SK-N-MC (cell line): ENCODE results near the gene RUVBL2.

ENCODE experiments used
- DNase-seq: peaks from one replicate; pipeline ENCODE4 v3.0.0-alpha.2; 2011; ENCODE audit warnings: low read depth, low spot score
- H3K27ac ChIP-seq: fragments of 200-600 bp; sonication (generic); 2 replicates; pipeline ENCODE4 v1.5.1; 2016; ENCODE audit warnings: mixed run types
- H3K36me3 ChIP-seq: fragments of 200-600 bp; sonication (generic); 2 replicates; pipeline ENCODE4 v1.6.1; 2017; ENCODE audit warnings: antibody characterized with exemption, low read length, mixed read lengths; ENCODE audit not compliant: insufficient read depth
- H3K4me3 ChIP-seq: fragments of 200-600 bp; sonication (generic); 2 replicates; pipeline ENCODE4 v1.5.1; 2016
- H3K9ac ChIP-seq: fragments of 200-600 bp; sonication (generic); 2 replicates; pipeline ENCODE4 v1.8.0; 2017; ENCODE audit warnings: mixed run types, mixed read lengths; ENCODE audit not compliant: insufficient read length
- H3K9me3 ChIP-seq: fragments of 200-600 bp; sonication (generic); 2 replicates; pipeline ENCODE4 v1.6.1; 2017; ENCODE audit warnings: low read depth, mild to moderate bottlenecking, antibody characterized with exemption, low read length, moderate library complexity, mixed read lengths
- EZH2 ChIP-seq: fragments of 200-600 bp; sonication (generic); IDR thresholded peaks from one replicate; pipeline ENCODE4 v1.6.1; 2017; ENCODE audit warnings: antibody characterized with exemption
- FOXP2 ChIP-seq: optimal IDR thresholded peaks from 2 replicates; pipeline ENCODE3; 2011; ENCODE audit warnings: mild to moderate bottlenecking, moderate library complexity; ENCODE audit not compliant: insufficient read depth; ENCODE audit errors: extremely low read length, control extremely low read depth
- POLR2AphosphoS5 ChIP-seq: IDR thresholded peaks from 2 replicates; pipeline ENCODE4 v1.6.1; 2012; ENCODE audit warnings: mild to moderate bottlenecking, low read depth, low read length, borderline replicate concordance

RUVBL2 gene

GRCh38 chr19:48953990-48954594 lies 39.6 kb upstream of the RUVBL2 start:
- no peaks in the 10 kb centered on the region for H3K36me3 ChIP-seq
- DNase-seq, result no peak
- H3K27ac ChIP-seq, result peak overlapping the region; percentile 67
- TF ChIP-seq POLR2AphosphoS5 (no peak), EZH2 (no peak), FOXP2 (no peak)
- no peak overlapping the region for H3K9ac ChIP-seq
- H3K4me3 ChIP-seq, result peak overlapping the region; percentile 82
- H3K9me3 ChIP-seq, result no peaks in the 10 kb centered on the region

GRCh38 chr19:48954595-48955307 lies 38.9 kb upstream of the RUVBL2 start, which contains the start of gene BAX:
BAX (plus strand) TSS chr19:48954875; CDS start chr19:48954929, 54 bp downstream.
- Histone ChIP-seq H3K27ac (peak within 1 kb of the TSS; percentile 67), H3K36me3 (no peaks in the 10 kb centered on the region), H3K4me3 (peak within 1 kb of the TSS; percentile 82), H3K9me3 (no peaks in the 10 kb centered on the region), H3K9ac (peak within 1 kb of the TSS; percentile 76)
- TF ChIP-seq POLR2AphosphoS5 (peak; percentile 69), FOXP2 (peak; percentile 76), EZH2 (no peak)
- DNase-seq, result no peak

GRCh38 chr19:48955308-48955958 lies 38.3 kb upstream of the RUVBL2 start:
- H3K4me3 ChIP-seq, result peak overlapping the region; percentile 82
- H3K36me3 ChIP-seq, result no peaks in the 10 kb centered on the region
- peak overlapping the region; percentile 76 for H3K9ac ChIP-seq
- no peak for DNase-seq
- no peak overlapping the region for H3K27ac ChIP-seq
- H3K9me3 ChIP-seq, result no peaks in the 10 kb centered on the region
- TF ChIP-seq POLR2AphosphoS5, result no peak
- TF ChIP-seq FOXP2, result no peak
- no peak for TF ChIP-seq EZH2

GRCh38 chr19:48958006-48958405 lies 35.7 kb upstream of the RUVBL2 start:
- H3K9ac ChIP-seq, result no peak overlapping the region
- no peak overlapping the region for H3K27ac ChIP-seq
- TF ChIP-seq FOXP2, result no peak
- TF ChIP-seq EZH2, result no peak
- TF ChIP-seq POLR2AphosphoS5, result no peak
- no peak for DNase-seq
- no peaks in the 10 kb centered on the region for H3K9me3 ChIP-seq
- H3K36me3 ChIP-seq, result no peaks in the 10 kb centered on the region
- no peak overlapping the region for H3K4me3 ChIP-seq

- no peak for DNase-seq
- H3K9me3 ChIP-seq, result no peaks in the 10 kb centered on the region
- no peak for TF ChIP-seq FOXP2
- TF ChIP-seq POLR2AphosphoS5, result no peak
- no peak for TF ChIP-seq EZH2
- H3K27ac ChIP-seq, result no peak overlapping the region
- no peaks in the 10 kb centered on the region for H3K36me3 ChIP-seq
- no peak overlapping the region for H3K9ac ChIP-seq
- H3K4me3 ChIP-seq, result no peak overlapping the region
Measured at GRCh38 chr19:48959341-48960239, 34.1 kb upstream of the RUVBL2 start.

GRCh38 chr19:48961051-48961649 lies 32.5 kb upstream of the RUVBL2 start:
- no peak overlapping the region for H3K27ac ChIP-seq
- no peak for TF ChIP-seq POLR2AphosphoS5
- TF ChIP-seq EZH2, result no peak
- no peak for TF ChIP-seq FOXP2
- DNase-seq, result no peak
- no peak overlapping the region for H3K9ac ChIP-seq
- no peak overlapping the region for H3K4me3 ChIP-seq
- peaks cover 7% of the 10 kb centered on the region for H3K36me3 ChIP-seq
- H3K9me3 ChIP-seq, result no peaks in the 10 kb centered on the region

GRCh38 chr19:48961673-48962028 lies 32.0 kb upstream of the RUVBL2 start:
- TF ChIP-seq POLR2AphosphoS5 (no peak), FOXP2 (no peak), EZH2 (no peak)
- Histone ChIP-seq H3K36me3 (peaks cover 12% of the 10 kb centered on the region), H3K27ac (0 out of 2 replicates have a peak overlapping the region, but pooled peaks have one; percentile 4), H3K9ac (no peak overlapping the region), H3K9me3 (no peaks in the 10 kb centered on the region), H3K4me3 (no peak overlapping the region)
- DNase-seq, result no peak
